H1 (cell line): Measurements from ENCODE around the gene GTSE1. TPM values are rescaled to one million over a fixed set of nuclear protein-coding genes. Genes with fewer than 3 reads are reported as not detected.

Source experiments
- CHD2 ChIP-seq: IDR thresholded peaks from 2 replicates; pipeline ENCODE4 v1.6.1; 2012; ENCODE audit warnings: low read length, improper control_type of control experiment
- CHD7 ChIP-seq: fragments of 300-600 bp; sonication (generic); IDR thresholded peaks from 2 replicates; pipeline ENCODE4 v1.7.1; 2012; ENCODE audit warnings: low read length, moderate library complexity, mild to moderate bottlenecking, inconsistent platforms; ENCODE audit not compliant: insufficient replicate concordance
- KDM5A ChIP-seq: fragments of 200-600 bp; IDR thresholded peaks from 2 replicates; pipeline ENCODE4 v1.7.1; 2012; ENCODE audit warnings: mild to moderate bottlenecking, low read length, inconsistent platforms, mixed read lengths
- TEAD4 ChIP-seq: IDR thresholded peaks from 2 replicates; pipeline ENCODE4 v1.6.1; 2012; ENCODE audit warnings: low read depth, low read length, inconsistent platforms, mixed read lengths
- ZNF274 ChIP-seq: IDR thresholded peaks from 2 replicates; pipeline ENCODE4 v1.7.0; 2012; ENCODE audit warnings: low read length, borderline replicate concordance; ENCODE audit errors: extremely low read depth
- polyA plus RNA-seq, 7 experiments: library from polyadenylated mRNA; depleted of rRNA in 3 of 7; stranded (reverse) in 5 of 7; unstranded in 2 of 7; fragments of >200 nt in 5 of 7; fragments of 200-250 nt in 2 of 7; gene quantifications; 1 replicate in 5 of 7; 2 replicates in 1 of 7; 4 replicates in 1 of 7; pipeline versions ENCODE4 v1.2.1 to v1.2.3, GENCODE V29; 2011 to 2013; ENCODE audit warnings: missing spikeins in 2 of 7, mixed read lengths in 2 of 7
- total RNA-seq: library from RNA; stranded (reverse); fragmentation: NEBNext Ultra II Directional; extraction: Animal tissue kit (Norgen Biotek cat#: 25700); gene quantifications from 2 replicates; pipeline ENCODE4 v1.2.1, GENCODE V29; 2021

The GTSE1 gene
- total and polyA plus RNA-seq, 2 of the 8 experiments (the other 6 are each of a cell fraction or from before 2014, with no cell fraction given) = 17.5 to 38.6 TPM

DNA sequence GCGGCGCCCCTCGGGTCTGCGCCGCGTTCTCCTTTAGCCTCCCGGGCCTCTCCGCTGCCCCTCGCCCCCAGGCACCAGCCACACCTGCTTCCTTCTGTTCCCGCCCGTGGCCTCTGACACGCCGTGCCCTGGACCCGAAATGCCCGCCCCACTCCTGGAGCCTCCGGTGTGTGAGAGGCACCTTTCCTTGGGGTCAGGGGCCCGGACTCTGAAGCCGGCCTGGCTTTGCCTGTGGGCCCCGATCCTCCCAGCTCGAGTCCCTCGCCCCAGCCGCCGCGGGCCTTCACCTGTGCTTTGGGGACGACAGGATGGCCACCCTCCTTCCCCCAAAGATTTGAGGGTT, 45.9 kb upstream of the GTSE1 start (continued):
- TF ChIP-seq CHD7 (no peak), ZNF274 (no peak), KDM5A (no peak), TEAD4 (no peak), CHD2 (no peak)
